ENCODE results near the gene DAPL1. TPM values are rescaled to one million over a fixed set of nuclear protein-coding genes. Genes with fewer than 3 reads are reported as not detected.
A peak's percentile ranks its signal among the peaks of the same experiment; 100 is the strongest.

The DAPL1 gene, protein sequence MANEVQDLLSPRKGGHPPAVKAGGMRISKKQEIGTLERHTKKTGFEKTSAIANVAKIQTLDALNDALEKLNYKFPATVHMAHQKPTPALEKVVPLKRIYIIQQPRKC
- total RNA-seq (2021) (not detected in 2 replicates), Bru-seq, nascent RNA (percentile 2 among the genes with signal in this experiment), BruChase-seq, experiment 1, labeled RNA remaining after a 2-hour chase (percentile 1 among the genes with signal in this experiment), BruChase-seq, experiment 2, labeled RNA remaining after a 6-hour chase (not detected)
- long read RNA-seq = 0 reads

DNA sequence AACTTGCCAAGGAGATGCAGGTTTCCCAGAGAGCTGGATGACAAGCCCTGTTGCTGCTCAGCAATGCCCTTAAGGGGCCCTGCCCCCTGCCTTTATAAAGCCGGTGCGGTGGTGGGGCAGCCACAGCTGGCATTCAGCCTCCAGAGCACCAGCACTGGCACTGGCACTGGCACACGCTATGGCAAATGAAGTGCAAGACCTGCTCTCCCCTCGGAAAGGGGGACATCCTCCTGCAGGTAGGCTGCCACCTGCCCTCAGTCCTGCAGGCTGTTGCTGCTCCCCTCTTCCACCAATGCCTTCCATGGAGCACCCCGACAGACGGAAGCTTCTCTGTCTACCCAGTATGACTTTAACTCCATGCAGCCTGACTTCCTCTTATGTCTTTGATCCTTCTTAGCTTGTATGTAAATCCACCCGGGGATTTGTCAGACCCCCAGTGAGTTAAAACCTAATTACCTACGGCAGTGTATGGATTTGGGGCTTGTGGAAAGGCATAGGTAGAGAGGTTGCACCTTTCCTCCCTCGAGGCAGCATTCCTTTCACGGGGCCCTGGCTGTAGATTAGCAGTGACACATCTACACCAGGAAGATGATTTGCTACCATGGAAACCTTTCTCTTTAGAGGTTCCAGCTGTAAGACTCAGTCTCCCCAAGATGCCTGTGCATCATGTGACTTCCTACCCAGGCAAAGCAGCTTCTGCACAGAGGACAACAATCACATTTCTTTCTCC is at the start of gene DAPL1:
Gene DAPL1 (plus strand): TSS at position 123 of the 730 bp plus-strand sequence. CDS start 56 bp downstream, at position 179.
- no peak within 1 kb of the TSS for H2AFZ ChIP-seq
- CTCF ChIA-PET = no interaction called here

DNA sequence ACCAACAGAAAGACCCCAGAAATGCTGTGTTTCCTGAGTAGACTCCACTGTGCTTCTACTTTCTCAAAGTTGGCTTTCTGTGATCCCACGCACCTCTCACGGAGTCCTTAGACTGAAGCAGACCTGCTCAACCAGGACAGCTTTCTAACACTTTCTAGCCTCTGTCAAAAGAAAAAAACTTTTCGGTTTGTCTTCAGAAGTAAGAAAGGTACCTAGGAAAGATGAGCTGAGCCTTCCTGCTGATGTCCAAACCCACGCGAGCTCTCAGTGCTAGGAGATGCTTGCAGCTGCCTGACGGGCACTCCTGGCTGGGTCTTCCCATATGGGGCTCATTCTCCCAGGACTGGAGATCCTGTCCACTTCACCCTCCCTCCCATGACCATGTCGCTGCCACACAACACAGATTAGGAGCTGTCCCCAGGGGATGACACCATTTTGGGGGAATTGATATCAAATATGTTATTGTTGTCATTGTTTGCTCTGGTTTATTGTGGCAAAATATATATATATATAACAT is 49.2 kb upstream of the DAPL1 start:
- Histone ChIP-seq H3K27ac (no peak overlapping the region), H2AFZ (no peak overlapping the region), H3K36me3 (ENCODE audit: low read depth) (no peaks in the 10 kb centered on the region), H3K4me1 (replicated peaks; ENCODE audit: insufficient read depth) (no peaks in the 10 kb centered on the region), H4K20me1 (ENCODE audit: insufficient read depth) (no peaks in the 10 kb centered on the region), H3K4me3 (no peak overlapping the region), H3K79me2 (ENCODE audit: low read depth) (no peaks in the 10 kb centered on the region), H3K27me3 (ENCODE audit: insufficient read depth, low read depth) (no peaks in the 10 kb centered on the region), H3K9me2 (ENCODE audit: insufficient read depth) (no peaks in the 10 kb centered on the region), H3K4me2 (no peak overlapping the region), H3F3A (ENCODE audit: insufficient read depth, low read depth) (no peaks in the 10 kb centered on the region), H3K9me3 (ENCODE audit: insufficient read depth, low read depth) (no peaks in the 10 kb centered on the region)
- DNase-seq = no peak
- ChIA-PET CTCF (interaction anchor here (1.3 to 1.8 kb wide), 2 partner anchors 22 to 722 kb away, joined by 4 to 10 read pairs; no protein-coding TSS in a partner anchor), POLR2A (ENCODE audit: unreplicated experiment) (no interaction called here)
- intact Hi-C loops (cut with micrococcal nuclease; ENCODE audit: unreplicated experiment) = loop anchor here (2.0 kb wide), 1 partner anchor 711 kb away; no protein-coding TSS in a partner anchor
- BruUV-seq (replicated peaks) = no TSS peak
- TF ChIP-seq EZH2 (IDR thresholded peaks at IDR 0.05; ENCODE audit: low read depth) = no peak
- TF ChIP-seq, protein P1, sequence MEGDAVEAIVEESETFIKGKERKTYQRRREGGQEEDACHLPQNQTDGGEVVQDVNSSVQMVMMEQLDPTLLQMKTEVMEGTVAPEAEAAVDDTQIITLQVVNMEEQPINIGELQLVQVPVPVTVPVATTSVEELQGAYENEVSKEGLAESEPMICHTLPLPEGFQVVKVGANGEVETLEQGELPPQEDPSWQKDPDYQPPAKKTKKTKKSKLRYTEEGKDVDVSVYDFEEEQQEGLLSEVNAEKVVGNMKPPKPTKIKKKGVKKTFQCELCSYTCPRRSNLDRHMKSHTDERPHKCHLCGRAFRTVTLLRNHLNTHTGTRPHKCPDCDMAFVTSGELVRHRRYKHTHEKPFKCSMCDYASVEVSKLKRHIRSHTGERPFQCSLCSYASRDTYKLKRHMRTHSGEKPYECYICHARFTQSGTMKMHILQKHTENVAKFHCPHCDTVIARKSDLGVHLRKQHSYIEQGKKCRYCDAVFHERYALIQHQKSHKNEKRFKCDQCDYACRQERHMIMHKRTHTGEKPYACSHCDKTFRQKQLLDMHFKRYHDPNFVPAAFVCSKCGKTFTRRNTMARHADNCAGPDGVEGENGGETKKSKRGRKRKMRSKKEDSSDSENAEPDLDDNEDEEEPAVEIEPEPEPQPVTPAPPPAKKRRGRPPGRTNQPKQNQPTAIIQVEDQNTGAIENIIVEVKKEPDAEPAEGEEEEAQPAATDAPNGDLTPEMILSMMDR (conservative IDR thresholded peaks at IDR 0.05) = 0 out of 2 replicates have a peak, but pooled peaks have one; percentile 8

More for the DNA sequence above, at the start of gene DAPL1:
- Histone ChIP-seq H3K4me2 (no peak within 1 kb of the TSS), H3K36me3 (ENCODE audit: low read depth) (no peaks in the 10 kb centered on the region), H3F3A (ENCODE audit: insufficient read depth, low read depth) (no peaks in the 10 kb centered on the region), H3K4me3 (no peak within 1 kb of the TSS), H3K27me3 (ENCODE audit: insufficient read depth, low read depth) (no peaks in the 10 kb centered on the region), H3K4me1 (replicated peaks; ENCODE audit: insufficient read depth) (no peaks in the 10 kb centered on the region), H3K27ac (no peak within 1 kb of the TSS), H4K20me1 (ENCODE audit: insufficient read depth) (no peaks in the 10 kb centered on the region), H3K79me2 (ENCODE audit: low read depth) (no peaks in the 10 kb centered on the region), H3K9me2 (ENCODE audit: insufficient read depth) (no peaks in the 10 kb centered on the region), H3K9me3 (ENCODE audit: insufficient read depth, low read depth) (no peaks in the 10 kb centered on the region)
- BruUV-seq (replicated peaks) = no TSS peak
- TF ChIP-seq, protein P1 (conservative IDR thresholded peaks at IDR 0.05) = no peak
- no peak for TF ChIP-seq EZH2 (IDR thresholded peaks at IDR 0.05; ENCODE audit: low read depth)
- intact Hi-C loops (cut with micrococcal nuclease; ENCODE audit: unreplicated experiment) = no loop called here
- POLR2A ChIA-PET (ENCODE audit: unreplicated experiment) = no interaction called here
- peak in 1 of 2 experiments; percentile 1 for DNase-seq

DNA sequence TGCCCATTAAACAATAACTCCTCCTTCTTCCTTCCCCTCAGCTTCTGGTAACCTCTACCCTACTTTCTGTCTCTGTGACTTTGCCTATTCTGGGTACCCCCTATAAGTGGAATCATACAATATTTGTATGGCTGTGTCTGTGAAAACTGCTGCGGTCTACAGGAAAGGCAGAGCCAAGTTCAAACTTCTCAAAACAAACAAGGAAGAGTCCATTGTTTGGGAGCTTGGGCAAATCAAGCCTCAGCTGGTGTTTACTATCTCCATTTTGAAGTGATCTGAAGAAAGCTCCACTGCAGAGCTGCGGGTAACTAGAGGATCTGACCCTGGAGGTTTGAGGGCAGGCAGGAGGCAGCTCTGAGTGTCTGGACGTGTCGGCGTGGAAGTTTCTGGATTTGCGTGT is 48.6 kb upstream of the DAPL1 start:
- DNase-seq = no peak
- intact Hi-C loops (cut with micrococcal nuclease; ENCODE audit: unreplicated experiment) = no loop called here
- ChIA-PET CTCF (interaction anchor here (1.3 to 1.8 kb wide), 2 partner anchors 22 to 722 kb away, joined by 4 to 10 read pairs; no protein-coding TSS in a partner anchor), POLR2A (ENCODE audit: unreplicated experiment) (interaction anchor here (0.6 kb wide), 1 partner anchor 12 kb away, joined by 6 read pairs; no protein-coding TSS in a partner anchor)
- Histone ChIP-seq H3K36me3 (ENCODE audit: low read depth) (no peaks in the 10 kb centered on the region), H3K9me2 (ENCODE audit: insufficient read depth) (no peaks in the 10 kb centered on the region), H3K79me2 (ENCODE audit: low read depth) (no peaks in the 10 kb centered on the region), H3K9me3 (ENCODE audit: insufficient read depth, low read depth) (no peaks in the 10 kb centered on the region), H3K4me2 (no peak overlapping the region), H3K27ac (no peak overlapping the region), H3K4me3 (no peak overlapping the region), H4K20me1 (ENCODE audit: insufficient read depth) (no peaks in the 10 kb centered on the region), H3F3A (ENCODE audit: insufficient read depth, low read depth) (no peaks in the 10 kb centered on the region), H3K27me3 (ENCODE audit: insufficient read depth, low read depth) (no peaks in the 10 kb centered on the region), H3K4me1 (replicated peaks; ENCODE audit: insufficient read depth) (no peaks in the 10 kb centered on the region), H2AFZ (no peak overlapping the region)
- TF ChIP-seq, protein P1 (conservative IDR thresholded peaks at IDR 0.05) = no peak
- TF ChIP-seq EZH2 (IDR thresholded peaks at IDR 0.05; ENCODE audit: low read depth) = no peak
- BruUV-seq (replicated peaks) = no TSS peak
